GM20431 (cell line): ENCODE results near the gene SLC27A3.

Experiments used
- in situ Hi-C: fragments of 300-500 bp; cut with MseI, MboI; formaldehyde crosslinking; loops from one replicate; pipeline ENCODE4 v1.15.0; 2020; ENCODE audit warnings: low sequenced_read_pairs; ENCODE audit not compliant: unreplicated experiment

The SLC27A3 gene

GRCh38 chr1:153774780-153775457 is at the start of gene SLC27A3:
SLC27A3 (plus strand) TSS chr1:153775407; CDS start chr1:153775498, 91 bp downstream.
- in situ Hi-C loops, result no loop called here

GRCh38 chr1:153727463-153728304 is 47.5 kb upstream of the SLC27A3 start, which contains the start of gene INTS3:
INTS3 (plus strand) TSS chr1:153728050; CDS start chr1:153728635, 585 bp downstream.
- in situ Hi-C loops, result no loop called here

- in situ Hi-C loops, result no loop called here
These were observed 46.7 kb upstream of the SLC27A3 start for GRCh38 chr1:153728305-153729066.

GRCh38 chr1:153730468-153730988 is 44.7 kb upstream of the SLC27A3 start:
- in situ Hi-C loops, result no loop called here

- in situ Hi-C loops, result no loop called here
These were observed 41.2 kb upstream of the SLC27A3 start for GRCh38 chr1:153733970-153734369.

GRCh38 chr1:153734396-153735089 is 40.7 kb upstream of the SLC27A3 start:
- in situ Hi-C loops, result no loop called here

- in situ Hi-C loops, result no loop called here
These were observed 40.2 kb upstream of the SLC27A3 start for GRCh38 chr1:153735090-153735420.

GRCh38 chr1:153741986-153742385 is 33.2 kb upstream of the SLC27A3 start:
- in situ Hi-C loops, result loop anchor here (10.0 kb wide), 1 partner anchor 67 kb away; the partner anchor contains the start of genes ILF2 and NPR1

GRCh38 chr1:153742411-153743142 is 32.6 kb upstream of the SLC27A3 start:
- in situ Hi-C loops, result loop anchor here (10.0 kb wide), 1 partner anchor 68 kb away; the partner anchor contains the start of genes ILF2 and NPR1

- in situ Hi-C loops, result loop anchor here (10.0 kb wide), 1 partner anchor 71 kb away; the partner anchor contains the start of genes ILF2 and NPR1
These were observed 29.8 kb upstream of the SLC27A3 start for GRCh38 chr1:153745417-153745816.

GRCh38 chr1:153746174-153746573 is 29.0 kb upstream of the SLC27A3 start:
- in situ Hi-C loops, result loop anchor here (10.0 kb wide), 1 partner anchor 71 kb away; the partner anchor contains the start of genes ILF2 and NPR1

GRCh38 chr1:153748903-153749302 is 26.3 kb upstream of the SLC27A3 start:
- in situ Hi-C loops, result loop anchor here (10.0 kb wide), 1 partner anchor 74 kb away; the partner anchor contains the start of genes ILF2 and NPR1

- in situ Hi-C loops, result loop anchor here (10.0 kb wide), 1 partner anchor 75 kb away; the partner anchor contains the start of genes ILF2 and NPR1
These were observed 25.7 kb upstream of the SLC27A3 start for GRCh38 chr1:153749408-153750005.

- in situ Hi-C loops, result no loop called here
These were observed 24.9 kb upstream of the SLC27A3 start for GRCh38 chr1:153750026-153750995.

- in situ Hi-C loops, result no loop called here
These were observed 23.1 kb upstream of the SLC27A3 start for GRCh38 chr1:153752072-153752471.

GRCh38 chr1:153752571-153753195 is 22.5 kb upstream of the SLC27A3 start:
- in situ Hi-C loops, result no loop called here

GRCh38 chr1:153754266-153754665 is 20.9 kb upstream of the SLC27A3 start:
- in situ Hi-C loops, result no loop called here
